B cell (primary cell): Measurements from ENCODE around the gene BEND5. TPM values are rescaled to one million over a fixed set of nuclear protein-coding genes. Genes with fewer than 3 reads are reported as not detected.

Experiments
- ATAC-seq: fragments of 200-7000 bp; cut with Tn5 transposase; one replicate; pipeline ENCODE4 v1.10.0; 2021; ENCODE audit warnings: low read depth, mild to moderate bottlenecking, moderate number of reproducible peaks, moderate library complexity
- CTCF ChIA-PET: fragments of 350-600 bp; sonication (Branson Sonifier 250); formaldehyde crosslinking; loops from one replicate; lab custom pipeline; 2021; ENCODE audit warnings: antibody characterized with exemption, inconsistent platforms; lab: Charles Lee
- POLR2A ChIA-PET: fragments of 350-600 bp; sonication (Branson Sonifier 250); formaldehyde crosslinking; loops from one replicate; lab custom pipeline; 2021; ENCODE audit warnings: antibody characterized with exemption; lab: Charles Lee
- DNase-seq: peaks from one replicate; pipeline ENCODE4 v3.0.0; 2013
- H2AFZ ChIP-seq: 2 replicates; pipeline ENCODE4 v1.6.1; 2012; ENCODE audit warnings: mild to moderate bottlenecking, low read depth, low read length; ENCODE audit not compliant: insufficient read depth, poor library complexity, severe bottlenecking
- H3K27ac ChIP-seq, 2 donors: 1 replicate in 1 of 2; 2 replicates in 1 of 2; pipeline ENCODE4 v1.5.1; 2012 to 2013; ENCODE audit warnings: low read length in 2 of 2, mild to moderate bottlenecking in 2 of 2, moderate library complexity in 1 of 2
- H3K27me3 ChIP-seq, 4 experiments: fragments of 200-600 bp in 1 of 4; sonication (generic) in 1 of 4; replicated peaks in 1 of 4; 1 replicate in 2 of 4; 2 replicates in 2 of 4; pipeline versions ENCODE4 v1.6.1 to v1.7.0; 2013 to 2016; ENCODE audit warnings: low read length in 3 of 4, mild to moderate bottlenecking in 2 of 4, mixed read lengths in 1 of 4, moderate library complexity in 1 of 4; ENCODE audit not compliant: insufficient read depth in 4 of 4, control insufficient read depth in 3 of 4; ENCODE audit errors: control extremely low read depth in 1 of 4
- H3K36me3 ChIP-seq, 2 experiments: replicated peaks in 1 of 2; 1 replicate in 1 of 2; 2 replicates in 1 of 2; pipeline versions ENCODE4 v1.6.1 to v1.7.1; 2013; ENCODE audit warnings: low read length in 1 of 2; ENCODE audit not compliant: insufficient read depth in 2 of 2, control insufficient read depth in 1 of 2; ENCODE audit errors: control extremely low read depth in 1 of 2, extremely low read depth in 1 of 2
- H3K4me1 ChIP-seq, 2 donors: fragments of 200-600 bp in 1 of 2; sonication (generic) in 1 of 2; 1 replicate in 1 of 2; 2 replicates in 1 of 2; pipeline versions ENCODE4 v1.5.1 to v1.6.1; 2013 to 2017; ENCODE audit warnings: low read length in 2 of 2; ENCODE audit not compliant: control insufficient read depth in 2 of 2, insufficient read depth in 2 of 2
- H3K4me2 ChIP-seq: replicated peaks from 2 replicates; pipeline ENCODE3; 2012; ENCODE audit warnings: mild to moderate bottlenecking, low read depth, low read length; ENCODE audit not compliant: poor library complexity, severe bottlenecking
- H3K4me3 ChIP-seq, 5 experiments: fragments of 200-600 bp in 1 of 5; sonication (generic) in 1 of 5; 1 replicate in 3 of 5; 2 replicates in 2 of 5; pipeline versions ENCODE4 v1.5.1 to v1.7.0; 2011 to 2016; ENCODE audit warnings: low read length in 4 of 5, mild to moderate bottlenecking in 4 of 5, low read depth in 2 of 5, control low read depth in 1 of 5, moderate library complexity in 1 of 5; ENCODE audit not compliant: insufficient read depth in 1 of 5; ENCODE audit errors: control extremely low read depth in 1 of 5, extremely low read depth in 1 of 5
- H3K79me2 ChIP-seq: fragments of 200-600 bp; sonication (generic); one replicate; pipeline ENCODE4 v1.6.0; 2016; ENCODE audit warnings: low read length; ENCODE audit not compliant: control insufficient read depth, insufficient read depth
- H3K9ac ChIP-seq: fragments of 200-600 bp; sonication (generic); 2 replicates; pipeline ENCODE4 v1.6.1; 2017; ENCODE audit warnings: mild to moderate bottlenecking, low read length, moderate library complexity
- H3K9me3 ChIP-seq, 3 donors: one replicate each; pipeline versions ENCODE4 v1.6.1 to v1.7.1; 2013; ENCODE audit warnings: low read length in 2 of 3; ENCODE audit not compliant: control insufficient read depth in 2 of 3, insufficient read depth in 1 of 3; ENCODE audit errors: control extremely low read depth in 1 of 3
- H4K20me1 ChIP-seq: 2 replicates; pipeline ENCODE4 v1.6.0; 2012; ENCODE audit warnings: mild to moderate bottlenecking, low read length; ENCODE audit not compliant: insufficient read depth, control insufficient read depth, poor library complexity, severe bottlenecking
- H3K27ac Mint-ChIP-seq: one replicate; pipeline ENCODE4 v1.8.0; 2021; ENCODE audit warnings: mixed read lengths
- H3K27me3 Mint-ChIP-seq: one replicate; pipeline ENCODE4 v1.8.0; 2021; ENCODE audit warnings: mixed read lengths
- H3K4me1 Mint-ChIP-seq: one replicate; pipeline ENCODE4 v1.8.0; 2021; ENCODE audit warnings: mixed read lengths
- H3K4me3 Mint-ChIP-seq: one replicate; pipeline ENCODE4 v1.8.0; 2021; ENCODE audit warnings: mixed read lengths
- H3K9me3 Mint-ChIP-seq: one replicate; pipeline ENCODE4 v1.8.0; 2022; ENCODE audit warnings: mixed read lengths; ENCODE audit not compliant: insufficient read depth
- EZH2 ChIP-seq: IDR thresholded peaks from 2 replicates; pipeline ENCODE4 v1.6.1; 2012; ENCODE audit warnings: borderline replicate concordance, low read depth, mild to moderate bottlenecking, moderate library complexity, low read length; ENCODE audit not compliant: insufficient read depth, poor library complexity, severe bottlenecking
- WGBS: methylation state at CpG from one replicate; pipeline ENCODE4 v1.1.5; 2013; ENCODE audit warnings: missing lambda C conversion rate; ENCODE audit not compliant: insufficient coverage; 5-methylcytosine and 5-hydroxymethylcytosine counted together
- intact Hi-C: fragments of 100-400 bp; cut with micrococcal nuclease; formaldehyde crosslinking; loops from one replicate; pipeline ENCODE4 v1.10.0; 2022
- polyA plus RNA-seq: library from polyadenylated mRNA; depleted of rRNA; stranded (reverse); fragments of >200 nt; gene quantifications from 2 replicates; pipeline ENCODE4 v1.2.3, GENCODE V29; 2012
- total RNA-seq, 2 donors: library from RNA; stranded (reverse); fragments of 120-200 nt in 1 of 2; gene quantifications; 1 replicate in 1 of 2; 2 replicates in 1 of 2; pipeline versions ENCODE4 v1.2.3 to v1.2.4, GENCODE V29; 2013 to 2022
- TF ChIP-seq, protein P1 (sequence below): fragments of 200-600 bp; IDR thresholded peaks from one replicate; pipeline ENCODE4 v1.8.0; 2022; ENCODE audit warnings: antibody characterized with exemption, mild to moderate bottlenecking

Gene BEND5
- total and polyA plus RNA-seq, 2 donors (not counting 1 experiment from before 2014, with no cell fraction given), result 19.5 to 19.7 TPM

- no peak overlapping the region for H2AFZ ChIP-seq
- no peak overlapping the region for H3K4me3 ChIP-seq
- H4K20me1 ChIP-seq, result no peaks in the 10 kb centered on the region
- no peaks in the 10 kb centered on the region for H3K9me3 Mint-ChIP-seq
- ATAC-seq (no peak), DNase-seq (no peak)
- no peaks in the 10 kb centered on the region for H3K36me3 ChIP-seq
- no peak overlapping the region for H3K27ac Mint-ChIP-seq
- H3K4me1 ChIP-seq, result no peaks in the 10 kb centered on the region
- H3K27me3 ChIP-seq, result no peaks in the 10 kb centered on the region
- H3K9ac ChIP-seq, result no peak overlapping the region
- H3K9me3 ChIP-seq, result no peaks in the 10 kb centered on the region
- ChIA-PET POLR2A (no interaction called here), CTCF (interaction anchor here (0.8 to 2.1 kb wide), 4 partner anchors 12 to 107 kb away, joined by 3 to 7 read pairs (median 5); no protein-coding TSS in a partner anchor)
- no peak overlapping the region for H3K4me2 ChIP-seq
- no peak overlapping the region for H3K4me3 Mint-ChIP-seq
- H3K4me1 Mint-ChIP-seq, result no peaks in the 10 kb centered on the region
- TF ChIP-seq, protein P1, sequence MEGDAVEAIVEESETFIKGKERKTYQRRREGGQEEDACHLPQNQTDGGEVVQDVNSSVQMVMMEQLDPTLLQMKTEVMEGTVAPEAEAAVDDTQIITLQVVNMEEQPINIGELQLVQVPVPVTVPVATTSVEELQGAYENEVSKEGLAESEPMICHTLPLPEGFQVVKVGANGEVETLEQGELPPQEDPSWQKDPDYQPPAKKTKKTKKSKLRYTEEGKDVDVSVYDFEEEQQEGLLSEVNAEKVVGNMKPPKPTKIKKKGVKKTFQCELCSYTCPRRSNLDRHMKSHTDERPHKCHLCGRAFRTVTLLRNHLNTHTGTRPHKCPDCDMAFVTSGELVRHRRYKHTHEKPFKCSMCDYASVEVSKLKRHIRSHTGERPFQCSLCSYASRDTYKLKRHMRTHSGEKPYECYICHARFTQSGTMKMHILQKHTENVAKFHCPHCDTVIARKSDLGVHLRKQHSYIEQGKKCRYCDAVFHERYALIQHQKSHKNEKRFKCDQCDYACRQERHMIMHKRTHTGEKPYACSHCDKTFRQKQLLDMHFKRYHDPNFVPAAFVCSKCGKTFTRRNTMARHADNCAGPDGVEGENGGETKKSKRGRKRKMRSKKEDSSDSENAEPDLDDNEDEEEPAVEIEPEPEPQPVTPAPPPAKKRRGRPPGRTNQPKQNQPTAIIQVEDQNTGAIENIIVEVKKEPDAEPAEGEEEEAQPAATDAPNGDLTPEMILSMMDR, result no peak
- TF ChIP-seq EZH2, result no peak
- H3K79me2 ChIP-seq, result no peaks in the 10 kb centered on the region
- intact Hi-C loops, result no loop called here
- no peaks in the 10 kb centered on the region for H3K27me3 Mint-ChIP-seq
- 85% methylated on average over 2 of the region's 2 CpGs for WGBS
- H3K27ac ChIP-seq, result no peak overlapping the region
Measured at GRCh38 chr1:48710318-48710717, 66.4 kb downstream of the BEND5 start.

DNA sequence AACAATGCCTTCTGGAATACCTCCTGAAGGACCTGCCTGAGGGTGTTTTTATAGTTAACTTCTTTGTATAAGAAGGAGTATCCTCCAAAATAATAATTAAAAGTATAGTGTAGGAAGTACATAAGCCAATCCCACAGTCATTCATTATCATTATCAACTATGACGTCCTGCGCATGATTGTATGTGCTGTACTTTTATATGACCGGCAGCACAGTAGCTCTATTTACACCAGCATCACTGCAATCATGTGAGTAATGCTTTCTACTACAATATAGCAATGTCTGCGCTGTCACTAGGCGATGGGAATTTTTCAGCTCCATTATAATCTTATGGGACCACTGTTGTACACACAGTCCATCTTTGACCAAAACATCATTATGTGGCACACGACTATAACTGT, 72.0 kb downstream of the BEND5 start:
- H3K9me3 Mint-ChIP-seq, result no peaks in the 10 kb centered on the region
- Histone ChIP-seq H2AFZ (no peak overlapping the region), H3K9ac (no peak overlapping the region), H3K36me3 (no peaks in the 10 kb centered on the region), H3K27me3 (peaks cover 0 to 6% (median 0%) of the 10 kb centered on the region in 4 experiments), H3K4me2 (no peak overlapping the region), H3K4me3 (no peak overlapping the region), H3K79me2 (no peaks in the 10 kb centered on the region), H3K4me1 (no peaks in the 10 kb centered on the region), H3K9me3 (no peaks in the 10 kb centered on the region), H3K27ac (no peak overlapping the region), H4K20me1 (no peaks in the 10 kb centered on the region)
- TF ChIP-seq EZH2, result no peak
- TF ChIP-seq, protein P1, result no peak
- intact Hi-C loops, result no loop called here
- POLR2A ChIA-PET, result no interaction called here
- H3K4me1 Mint-ChIP-seq, result no peaks in the 10 kb centered on the region
- H3K27ac Mint-ChIP-seq, result no peak overlapping the region
- WGBS, result 100% methylated on average over 3 of the region's 6 CpGs
- DNase-seq (no peak), ATAC-seq (no peak)
- CTCF ChIA-PET, result interaction anchor here (1.0 kb wide), 1 partner anchor 10 kb away, joined by 4 read pairs; no protein-coding TSS in a partner anchor
- H3K4me3 Mint-ChIP-seq, result no peak overlapping the region
- H3K27me3 Mint-ChIP-seq, result no peaks in the 10 kb centered on the region
